ENCODE measurements around the gene CRABP2. TPM values are rescaled to one million over a fixed set of nuclear protein-coding genes. Genes with fewer than 3 reads are reported as not detected.

CRABP2 gene
- total RNA-seq, 1 donor from 2014 or later, result 110 TPM

GRCh38 chr1:156655151-156655903 lies 50.1 kb downstream of the CRABP2 start:
- H3K27me3 ChIP-seq, result peaks cover 95% of the 10 kb centered on the region
- H3K36me3 ChIP-seq, result no peaks in the 10 kb centered on the region
- H2AFZ ChIP-seq (replicated peaks), result no peak overlapping the region
- H3K9ac ChIP-seq, result no peak overlapping the region
- H3K36me3 Mint-ChIP-seq, result no peaks in the 10 kb centered on the region
- H3K4me3 Mint-ChIP-seq, result no peak overlapping the region
- H3K4me1 ChIP-seq, result peaks cover 10% of the 10 kb centered on the region
- H3K9me3 ChIP-seq (ENCODE audit: low read depth), result no peaks in the 10 kb centered on the region
- H3K4me2 ChIP-seq, result no peak overlapping the region
- peaks cover 43% of the 10 kb centered on the region for H3K27me3 Mint-ChIP-seq (ENCODE audit: insufficient read depth, low read depth)
- no peaks in the 10 kb centered on the region for H3K79me2 ChIP-seq (ENCODE audit: low read depth)
- peaks cover 43% of the 10 kb centered on the region for H4K20me1 ChIP-seq (ENCODE audit: low read depth)
- TF ChIP-seq EZH2phosphoT487 (IDR thresholded peaks at IDR 0.05) (no peak), EZH2 (IDR thresholded peaks at IDR 0.05) (no peak)
- TF ChIP-seq, protein P1, sequence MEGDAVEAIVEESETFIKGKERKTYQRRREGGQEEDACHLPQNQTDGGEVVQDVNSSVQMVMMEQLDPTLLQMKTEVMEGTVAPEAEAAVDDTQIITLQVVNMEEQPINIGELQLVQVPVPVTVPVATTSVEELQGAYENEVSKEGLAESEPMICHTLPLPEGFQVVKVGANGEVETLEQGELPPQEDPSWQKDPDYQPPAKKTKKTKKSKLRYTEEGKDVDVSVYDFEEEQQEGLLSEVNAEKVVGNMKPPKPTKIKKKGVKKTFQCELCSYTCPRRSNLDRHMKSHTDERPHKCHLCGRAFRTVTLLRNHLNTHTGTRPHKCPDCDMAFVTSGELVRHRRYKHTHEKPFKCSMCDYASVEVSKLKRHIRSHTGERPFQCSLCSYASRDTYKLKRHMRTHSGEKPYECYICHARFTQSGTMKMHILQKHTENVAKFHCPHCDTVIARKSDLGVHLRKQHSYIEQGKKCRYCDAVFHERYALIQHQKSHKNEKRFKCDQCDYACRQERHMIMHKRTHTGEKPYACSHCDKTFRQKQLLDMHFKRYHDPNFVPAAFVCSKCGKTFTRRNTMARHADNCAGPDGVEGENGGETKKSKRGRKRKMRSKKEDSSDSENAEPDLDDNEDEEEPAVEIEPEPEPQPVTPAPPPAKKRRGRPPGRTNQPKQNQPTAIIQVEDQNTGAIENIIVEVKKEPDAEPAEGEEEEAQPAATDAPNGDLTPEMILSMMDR (IDR thresholded peaks at IDR 0.05), result no peak
- H3K9me3 Mint-ChIP-seq, result no peaks in the 10 kb centered on the region
- no peak overlapping the region for H3K27ac ChIP-seq
- H3F3A ChIP-seq (ENCODE audit: low read depth), result peaks cover 1% of the 10 kb centered on the region
- peaks cover 20% of the 10 kb centered on the region for H3K4me1 Mint-ChIP-seq
- DNase-seq (ENCODE audit: low spot score), result no peak
- no peak overlapping the region for H3K4me3 ChIP-seq
- H3K27ac Mint-ChIP-seq, result no peak overlapping the region

DNA sequence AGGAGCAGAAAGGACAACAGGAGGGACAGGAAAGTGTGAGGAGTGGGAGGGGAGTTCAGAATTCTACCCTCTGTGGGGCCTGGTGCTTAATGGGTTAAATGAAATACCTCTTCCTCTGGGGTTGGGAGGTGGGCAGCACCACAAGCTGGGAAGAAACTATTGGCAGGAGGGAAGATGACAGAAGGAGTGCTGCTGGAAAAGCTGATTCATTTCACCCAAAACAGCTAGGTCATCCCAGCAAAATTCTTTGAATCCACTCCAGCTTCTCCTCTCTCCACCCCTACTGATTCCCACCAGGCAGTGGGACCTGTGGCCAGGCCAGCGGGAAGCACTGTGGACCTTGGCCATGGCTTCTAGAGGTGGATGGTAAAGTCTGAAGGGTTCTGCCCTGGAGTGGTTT lies 50.7 kb downstream of the CRABP2 start:
- H2AFZ ChIP-seq (replicated peaks), result no peak overlapping the region
- H4K20me1 ChIP-seq (ENCODE audit: low read depth), result peaks cover 43% of the 10 kb centered on the region
- no peak overlapping the region for H3K9ac ChIP-seq
- Mint-ChIP-seq H3K4me3 (no peak overlapping the region), H3K27ac (no peak overlapping the region), H3K36me3 (no peaks in the 10 kb centered on the region), H3K9me3 (no peaks in the 10 kb centered on the region), H3K4me1 (peaks cover 16% of the 10 kb centered on the region), H3K27me3 (ENCODE audit: insufficient read depth, low read depth) (peaks cover 46% of the 10 kb centered on the region)
- H3K27ac ChIP-seq, result no peak overlapping the region
- H3K4me3 ChIP-seq, result no peak overlapping the region
- TF ChIP-seq, protein P1 (IDR thresholded peaks at IDR 0.05), result no peak
- TF ChIP-seq EZH2phosphoT487 (IDR thresholded peaks at IDR 0.05) (no peak), EZH2 (IDR thresholded peaks at IDR 0.05) (no peak)
- peaks cover 100% of the 10 kb centered on the region for H3K27me3 ChIP-seq
- no peak for DNase-seq (ENCODE audit: low spot score)
- peaks cover 7% of the 10 kb centered on the region for H3K4me1 ChIP-seq
- no peaks in the 10 kb centered on the region for H3K79me2 ChIP-seq (ENCODE audit: low read depth)
- H3F3A ChIP-seq (ENCODE audit: low read depth), result no peaks in the 10 kb centered on the region
- no peaks in the 10 kb centered on the region for H3K36me3 ChIP-seq
- H3K4me2 ChIP-seq, result no peak overlapping the region
- H3K9me3 ChIP-seq (ENCODE audit: low read depth), result no peaks in the 10 kb centered on the region

GRCh38 chr1:156652992-156653355 lies 52.4 kb downstream of the CRABP2 start:
- H3K9me3 ChIP-seq (ENCODE audit: low read depth), result no peaks in the 10 kb centered on the region
- no peak overlapping the region for H3K4me2 ChIP-seq
- H3K4me1 ChIP-seq, result peaks cover 7% of the 10 kb centered on the region
- Mint-ChIP-seq H3K9me3 (no peaks in the 10 kb centered on the region), H3K36me3 (no peaks in the 10 kb centered on the region), H3K27ac (no peak overlapping the region), H3K27me3 (ENCODE audit: insufficient read depth, low read depth) (peaks cover 41% of the 10 kb centered on the region), H3K4me3 (no peak overlapping the region), H3K4me1 (peaks cover 9% of the 10 kb centered on the region)
- no peak overlapping the region for H2AFZ ChIP-seq (replicated peaks)
- no peaks in the 10 kb centered on the region for H3K36me3 ChIP-seq
- no peak overlapping the region for H3K27ac ChIP-seq
- H4K20me1 ChIP-seq (ENCODE audit: low read depth), result peaks cover 43% of the 10 kb centered on the region
- DNase-seq (ENCODE audit: low spot score), result no peak
- H3K4me3 ChIP-seq, result no peak overlapping the region
- peaks cover 100% of the 10 kb centered on the region for H3K27me3 ChIP-seq
- TF ChIP-seq EZH2phosphoT487 (IDR thresholded peaks at IDR 0.05) (no peak), EZH2 (IDR thresholded peaks at IDR 0.05) (no peak)
- TF ChIP-seq, protein P1 (IDR thresholded peaks at IDR 0.05), result no peak
- no peak overlapping the region for H3K9ac ChIP-seq
- H3K79me2 ChIP-seq (ENCODE audit: low read depth), result no peaks in the 10 kb centered on the region
- no peaks in the 10 kb centered on the region for H3F3A ChIP-seq (ENCODE audit: low read depth)
